ENCODE results near the gene CD9. TPM values are rescaled to one million over a fixed set of nuclear protein-coding genes. Genes with fewer than 3 reads are reported as not detected.

The CD9 gene
- total and polyA plus RNA-seq, 4 donors, result 240 to 425 (median 379) TPM

DNA sequence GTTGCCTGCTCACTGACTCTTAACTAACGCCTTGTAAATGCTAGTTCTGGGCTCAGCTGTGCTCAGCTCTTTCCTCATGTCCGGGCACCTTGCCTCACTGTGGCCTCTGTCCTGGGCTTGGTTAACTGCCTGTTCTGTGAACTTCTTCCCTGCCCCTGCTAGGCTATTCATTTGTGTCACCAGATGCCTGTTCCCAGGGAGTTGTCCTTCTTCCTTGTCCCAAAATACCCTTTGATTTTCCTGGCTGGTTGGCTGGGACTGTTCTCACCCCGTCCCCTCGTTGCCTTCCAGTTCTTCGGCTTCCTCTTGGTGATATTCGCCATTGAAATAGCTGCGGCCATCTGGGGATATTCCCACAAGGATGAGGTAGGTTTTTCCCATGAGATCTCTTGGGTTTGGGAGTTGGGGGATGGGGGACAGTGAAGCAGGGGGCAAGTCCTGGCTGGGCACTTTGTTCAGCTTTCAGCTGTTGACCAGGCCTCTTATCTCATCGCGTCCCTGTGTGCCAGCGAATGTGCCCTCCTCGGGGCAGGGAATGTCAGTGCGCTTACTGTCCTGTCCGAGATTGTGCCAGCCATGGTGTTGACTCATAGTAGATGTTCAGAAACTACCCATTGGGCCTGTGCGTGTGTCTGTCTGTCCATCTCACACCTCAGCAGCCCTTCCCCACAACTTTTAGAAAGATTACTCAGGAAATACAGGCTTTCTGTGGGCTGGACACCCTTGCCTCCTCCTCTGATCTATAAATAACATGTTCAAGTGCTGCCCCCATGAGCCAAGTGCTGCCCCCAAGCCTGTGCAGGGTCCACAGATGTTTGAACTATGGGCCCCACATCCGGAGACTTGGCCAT lies 33.1 kb downstream of the CD9 start:
- ATAC-seq (ENCODE audit: insufficient read depth, low FRiP score) (no peak), DNase-seq (no peak)
- no peak overlapping the region for H3K9ac ChIP-seq (ENCODE audit: insufficient read depth in 1 of 2, low read length in 2 of 2)
- whole genome bisulfite sequencing, 2 donors, result 76 to 78% methylated on average over 15 of the region's 15 CpGs
- H3K27ac ChIP-seq (ENCODE audit: low read depth in 1 of 2, low read length in 1 of 2), result peak overlapping the region; percentile 51 to 55
- no peak overlapping the region for H3K4me3 ChIP-seq
- no peak for TF ChIP-seq CTCF (IDR thresholded peaks at IDR 0.05; ENCODE audit: control extremely low read depth, extremely low read depth)
- H3K27me3 ChIP-seq (ENCODE audit: control insufficient read depth in 3 of 3, insufficient read depth in 3 of 3, low read length in 2 of 3), result no peaks in the 10 kb centered on the region
- no peaks in the 10 kb centered on the region for H3K9me3 ChIP-seq (ENCODE audit: control insufficient read depth in 4 of 4, insufficient read depth in 3 of 4, low read length in 3 of 4)
- H3K4me1 ChIP-seq (ENCODE audit: control insufficient read depth in 5 of 5, insufficient read depth in 5 of 5, low read length in 5 of 5), result peaks cover 8 to 40% (median 30%) of the 10 kb centered on the region in 5 donors
- peaks cover 0 to 39% (median 1%) of the 10 kb centered on the region in 4 donors for H3K36me3 ChIP-seq (ENCODE audit: control insufficient read depth in 4 of 4, insufficient read depth in 4 of 4, low read length in 4 of 4)

DNA sequence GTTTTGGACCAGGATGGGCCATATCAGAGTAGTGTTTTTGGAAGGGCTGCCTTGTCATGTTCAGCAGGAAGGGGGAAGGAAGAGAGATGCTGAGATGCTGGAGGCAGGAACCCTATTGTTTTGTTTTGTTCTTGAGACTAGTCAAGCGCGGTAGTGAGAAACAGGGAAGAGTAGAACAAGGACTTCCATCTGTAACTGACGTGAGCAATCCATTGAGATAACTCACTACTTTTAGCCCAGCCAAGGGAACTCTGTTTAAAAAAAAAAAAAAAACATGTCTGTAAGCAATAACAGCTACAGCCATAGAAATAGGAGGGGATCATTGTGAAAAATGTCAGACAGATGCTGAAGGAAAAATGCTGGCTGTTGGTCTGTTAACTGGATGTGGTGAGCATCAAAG lies 34.0 kb downstream of the CD9 start:
- Histone ChIP-seq H3K27me3 (ENCODE audit: control insufficient read depth in 3 of 3, insufficient read depth in 3 of 3, low read length in 2 of 3) (no peaks in the 10 kb centered on the region), H3K36me3 (ENCODE audit: control insufficient read depth in 4 of 4, insufficient read depth in 4 of 4, low read length in 4 of 4) (peaks cover 0 to 42% (median 1%) of the 10 kb centered on the region in 4 donors), H3K9me3 (ENCODE audit: control insufficient read depth in 4 of 4, insufficient read depth in 3 of 4, low read length in 3 of 4) (no peaks in the 10 kb centered on the region), H3K9ac (ENCODE audit: insufficient read depth in 1 of 2, low read length in 2 of 2) (no peak overlapping the region), H3K27ac (ENCODE audit: low read depth in 1 of 2, low read length in 1 of 2) (peak overlapping the region in 1 of 2 donors; percentile 55), H3K4me1 (ENCODE audit: control insufficient read depth in 5 of 5, insufficient read depth in 5 of 5, low read length in 5 of 5) (peaks cover 6 to 32% (median 21%) of the 10 kb centered on the region in 5 donors), H3K4me3 (no peak overlapping the region)
- DNase-seq (no peak), ATAC-seq (ENCODE audit: insufficient read depth, low FRiP score) (no peak)
- no peak for TF ChIP-seq CTCF (IDR thresholded peaks at IDR 0.05; ENCODE audit: control extremely low read depth, extremely low read depth)
- 45 to 58% methylated on average over 3 of the region's 3 CpGs for WGBS, 2 donors

- Histone ChIP-seq H3K9ac (ENCODE audit: insufficient read depth in 1 of 2, low read length in 2 of 2) (no peak overlapping the region), H3K4me3 (no peak overlapping the region), H3K9me3 (ENCODE audit: control insufficient read depth in 4 of 4, insufficient read depth in 3 of 4, low read length in 3 of 4) (no peaks in the 10 kb centered on the region), H3K27ac (ENCODE audit: low read depth in 1 of 2, low read length in 1 of 2) (peak overlapping the region in 1 of 2 donors; percentile 55), H3K36me3 (ENCODE audit: control insufficient read depth in 4 of 4, insufficient read depth in 4 of 4, low read length in 4 of 4) (peaks cover 0 to 45% (median 1%) of the 10 kb centered on the region in 4 donors), H3K4me1 (ENCODE audit: control insufficient read depth in 5 of 5, insufficient read depth in 5 of 5, low read length in 5 of 5) (peaks cover 6 to 29% (median 15%) of the 10 kb centered on the region in 5 donors), H3K27me3 (ENCODE audit: control insufficient read depth in 3 of 3, insufficient read depth in 3 of 3, low read length in 2 of 3) (no peaks in the 10 kb centered on the region)
- TF ChIP-seq CTCF (IDR thresholded peaks at IDR 0.05; ENCODE audit: control extremely low read depth, extremely low read depth), result no peak
- no peak for ATAC-seq (ENCODE audit: insufficient read depth, low FRiP score)
- DNase-seq, result no peak
- WGBS, 2 donors, result 72 to 86% methylated on average over 7 of the region's 7 CpGs
These were observed 34.7 kb downstream of the CD9 start for GRCh38 chr12:6234906-6235305.

All from lung (tissue), 12 donors.